Breast epithelium (tissue), 3 donors: Measurements from ENCODE around the gene SNX25.

Experiments
- POLR2A ChIP-seq: fragments of 450-650 bp; IDR thresholded peaks from one replicate; pipeline ENCODE4 v1.6.1; 2016; ENCODE audit warnings: antibody characterized with exemption, mild to moderate bottlenecking, moderate library complexity
- POLR2AphosphoS5 ChIP-seq, 3 donors: sonication (generic); formaldehyde crosslinking; IDR thresholded peaks; one replicate each; pipeline ENCODE4 v1.6.1; 2017; ENCODE audit warnings: antibody characterized with exemption in 3 of 3
- TF ChIP-seq, protein P1 (sequence below), 3 donors: fragments of 450-650 bp; IDR thresholded peaks; one replicate each; pipeline ENCODE4 v1.5.1; 2016 to 2017; ENCODE audit warnings: antibody characterized with exemption in 3 of 3, mild to moderate bottlenecking in 3 of 3, moderate library complexity in 3 of 3

GRCh38 chr4:185361872-185362271 lies 152.5 kb downstream of the SNX25 start:
- TF ChIP-seq, protein P1, sequence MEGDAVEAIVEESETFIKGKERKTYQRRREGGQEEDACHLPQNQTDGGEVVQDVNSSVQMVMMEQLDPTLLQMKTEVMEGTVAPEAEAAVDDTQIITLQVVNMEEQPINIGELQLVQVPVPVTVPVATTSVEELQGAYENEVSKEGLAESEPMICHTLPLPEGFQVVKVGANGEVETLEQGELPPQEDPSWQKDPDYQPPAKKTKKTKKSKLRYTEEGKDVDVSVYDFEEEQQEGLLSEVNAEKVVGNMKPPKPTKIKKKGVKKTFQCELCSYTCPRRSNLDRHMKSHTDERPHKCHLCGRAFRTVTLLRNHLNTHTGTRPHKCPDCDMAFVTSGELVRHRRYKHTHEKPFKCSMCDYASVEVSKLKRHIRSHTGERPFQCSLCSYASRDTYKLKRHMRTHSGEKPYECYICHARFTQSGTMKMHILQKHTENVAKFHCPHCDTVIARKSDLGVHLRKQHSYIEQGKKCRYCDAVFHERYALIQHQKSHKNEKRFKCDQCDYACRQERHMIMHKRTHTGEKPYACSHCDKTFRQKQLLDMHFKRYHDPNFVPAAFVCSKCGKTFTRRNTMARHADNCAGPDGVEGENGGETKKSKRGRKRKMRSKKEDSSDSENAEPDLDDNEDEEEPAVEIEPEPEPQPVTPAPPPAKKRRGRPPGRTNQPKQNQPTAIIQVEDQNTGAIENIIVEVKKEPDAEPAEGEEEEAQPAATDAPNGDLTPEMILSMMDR (IDR thresholded peaks at IDR 0.05) = no peak
- TF ChIP-seq POLR2AphosphoS5 (IDR thresholded peaks at IDR 0.05) (no peak), POLR2A (no peak)
